Measurements from ENCODE around the gene TNIK. TPM values are rescaled to one million over a fixed set of nuclear protein-coding genes. Genes with fewer than 3 reads are reported as not detected.

Gene TNIK
- total RNA-seq, 4 donors from 2014 or later = 32.9 to 41.7 (median 38.0) TPM

DNA sequence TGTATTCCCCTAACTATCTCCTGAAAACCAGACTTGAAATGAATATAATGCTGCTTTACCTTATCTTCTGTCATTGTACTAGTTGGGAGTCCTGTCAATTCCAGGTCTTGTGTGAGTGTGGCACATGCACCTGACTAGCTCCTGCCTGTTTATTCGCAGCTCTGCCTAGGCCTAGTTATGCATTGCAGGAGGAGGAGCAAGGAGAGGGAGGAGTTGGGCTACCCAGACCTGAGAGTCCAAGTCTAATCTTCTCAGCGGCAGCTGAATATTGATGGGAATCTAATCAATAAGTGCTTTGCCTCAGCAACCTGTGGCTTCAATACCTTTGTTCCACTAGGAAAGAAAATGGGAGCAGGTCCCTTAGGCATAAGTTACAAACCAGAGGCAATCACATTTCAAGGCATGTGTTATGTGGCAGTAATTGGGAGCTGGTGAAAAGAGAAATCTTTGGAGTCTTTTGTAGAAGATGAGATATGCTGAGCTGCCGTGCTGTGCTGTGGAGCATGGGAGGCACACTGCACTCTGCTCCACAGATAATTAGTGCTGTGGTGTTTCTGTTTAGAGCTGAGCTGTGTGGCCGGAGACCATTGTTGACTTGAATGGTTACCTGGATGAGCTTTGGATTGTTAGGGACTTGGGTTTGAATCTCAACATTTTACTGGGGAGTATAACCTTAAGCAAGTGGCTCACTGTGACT lies 433.5 kb downstream of the TNIK start, which contains the start of gene SLC2A2:
Gene SLC2A2, minus strand, starts transcription at position 124 of the 697 bp plus-strand sequence. Its CDS starts 50 bp downstream, at position 74.
- no peak for TF ChIP-seq EP300 (IDR thresholded peaks at IDR 0.05)
- no peak for TF ChIP-seq POLR2A (IDR thresholded peaks at IDR 0.05)
- TF ChIP-seq, protein P1, sequence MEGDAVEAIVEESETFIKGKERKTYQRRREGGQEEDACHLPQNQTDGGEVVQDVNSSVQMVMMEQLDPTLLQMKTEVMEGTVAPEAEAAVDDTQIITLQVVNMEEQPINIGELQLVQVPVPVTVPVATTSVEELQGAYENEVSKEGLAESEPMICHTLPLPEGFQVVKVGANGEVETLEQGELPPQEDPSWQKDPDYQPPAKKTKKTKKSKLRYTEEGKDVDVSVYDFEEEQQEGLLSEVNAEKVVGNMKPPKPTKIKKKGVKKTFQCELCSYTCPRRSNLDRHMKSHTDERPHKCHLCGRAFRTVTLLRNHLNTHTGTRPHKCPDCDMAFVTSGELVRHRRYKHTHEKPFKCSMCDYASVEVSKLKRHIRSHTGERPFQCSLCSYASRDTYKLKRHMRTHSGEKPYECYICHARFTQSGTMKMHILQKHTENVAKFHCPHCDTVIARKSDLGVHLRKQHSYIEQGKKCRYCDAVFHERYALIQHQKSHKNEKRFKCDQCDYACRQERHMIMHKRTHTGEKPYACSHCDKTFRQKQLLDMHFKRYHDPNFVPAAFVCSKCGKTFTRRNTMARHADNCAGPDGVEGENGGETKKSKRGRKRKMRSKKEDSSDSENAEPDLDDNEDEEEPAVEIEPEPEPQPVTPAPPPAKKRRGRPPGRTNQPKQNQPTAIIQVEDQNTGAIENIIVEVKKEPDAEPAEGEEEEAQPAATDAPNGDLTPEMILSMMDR (IDR thresholded peaks at IDR 0.05) = no peak
- no peak for TF ChIP-seq POLR2AphosphoS5 (IDR thresholded peaks at IDR 0.05)

DNA sequence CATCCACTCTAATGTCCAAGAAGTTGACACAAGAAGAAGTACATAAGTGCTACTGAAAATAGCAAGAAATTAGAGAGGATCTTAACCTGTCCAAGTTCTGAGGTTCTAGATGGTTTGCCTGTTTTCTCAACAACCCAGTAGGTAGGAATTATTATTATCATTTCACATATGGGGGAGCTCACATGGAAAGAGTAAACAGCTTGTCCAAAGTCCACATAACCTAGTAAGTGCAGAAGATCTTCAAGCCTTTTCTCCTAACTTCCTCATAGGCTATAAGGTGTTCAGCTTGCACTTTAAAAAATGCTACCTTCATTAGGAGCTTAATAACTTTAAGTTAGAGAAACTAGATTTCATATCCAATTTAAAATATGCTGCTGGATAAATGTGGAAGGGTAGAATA lies 436.6 kb downstream of the TNIK start:
- Histone ChIP-seq H3K36me3 (no peaks in the 10 kb centered on the region), H3K9me3 (no peaks in the 10 kb centered on the region), H3K4me1 (peaks cover 0 to 6% (median 4%) of the 10 kb centered on the region in 3 donors), H3K4me3 (no peak overlapping the region), H3K27me3 (peaks cover 6% of the 10 kb centered on the region), H3K27ac (no peak overlapping the region)
- TF ChIP-seq, protein P1 (IDR thresholded peaks at IDR 0.05) = no peak
- no peak for TF ChIP-seq EP300 (IDR thresholded peaks at IDR 0.05)
- TF ChIP-seq POLR2A (IDR thresholded peaks at IDR 0.05) = no peak
- TF ChIP-seq POLR2AphosphoS5 (IDR thresholded peaks at IDR 0.05) = no peak
- ATAC-seq = no peak

More for the DNA sequence above, 433.5 kb downstream of the TNIK start, which contains the start of gene SLC2A2:
- Histone ChIP-seq H3K27ac (no peak within 1 kb of the TSS), H3K27me3 (peaks cover 6% of the 10 kb centered on the region), H3K4me3 (no peak within 1 kb of the TSS), H3K36me3 (no peaks in the 10 kb centered on the region), H3K9me3 (no peaks in the 10 kb centered on the region), H3K4me1 (peaks cover 0 to 16% (median 8%) of the 10 kb centered on the region in 3 donors)
- no peak for ATAC-seq
- 90 to 100% methylated on average over 3 of the region's 4 CpGs for WGBS, 2 donors (ENCODE audit: low coverage in 1 of 2)

DNA sequence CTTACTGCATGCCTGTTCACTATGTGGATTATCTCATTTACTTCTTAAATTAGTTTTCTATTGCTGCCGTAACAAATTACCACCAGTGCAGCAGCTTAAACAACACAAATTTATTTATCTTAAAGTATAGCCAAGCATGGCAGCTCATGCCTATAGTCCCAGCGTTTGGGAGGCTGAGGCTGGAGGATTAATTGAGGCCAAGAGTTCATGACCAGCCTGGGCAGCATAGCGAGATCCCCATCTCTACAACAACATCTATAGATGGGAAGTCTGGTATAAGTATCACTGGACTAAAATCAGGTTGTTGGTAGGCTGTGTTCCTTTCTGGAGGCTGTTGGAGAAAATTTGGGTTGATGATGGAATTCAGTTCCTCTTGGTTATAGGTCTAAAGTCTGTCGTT lies 438.8 kb downstream of the TNIK start:
- TF ChIP-seq POLR2A (IDR thresholded peaks at IDR 0.05) = no peak
- TF ChIP-seq EP300 (IDR thresholded peaks at IDR 0.05) = no peak
- TF ChIP-seq, protein P1 (IDR thresholded peaks at IDR 0.05) = no peak
- TF ChIP-seq POLR2AphosphoS5 (IDR thresholded peaks at IDR 0.05) = no peak
- ATAC-seq = no peak
- Histone ChIP-seq H3K36me3 (no peaks in the 10 kb centered on the region), H3K9me3 (no peaks in the 10 kb centered on the region), H3K27me3 (no peaks in the 10 kb centered on the region), H3K4me1 (no peaks in the 10 kb centered on the region), H3K27ac (no peak overlapping the region), H3K4me3 (no peak overlapping the region)
- 66 to 76% methylated on average over 3 to 4 of the region's 4 CpGs for WGBS, 2 donors (ENCODE audit: low coverage in 1 of 2)

DNA sequence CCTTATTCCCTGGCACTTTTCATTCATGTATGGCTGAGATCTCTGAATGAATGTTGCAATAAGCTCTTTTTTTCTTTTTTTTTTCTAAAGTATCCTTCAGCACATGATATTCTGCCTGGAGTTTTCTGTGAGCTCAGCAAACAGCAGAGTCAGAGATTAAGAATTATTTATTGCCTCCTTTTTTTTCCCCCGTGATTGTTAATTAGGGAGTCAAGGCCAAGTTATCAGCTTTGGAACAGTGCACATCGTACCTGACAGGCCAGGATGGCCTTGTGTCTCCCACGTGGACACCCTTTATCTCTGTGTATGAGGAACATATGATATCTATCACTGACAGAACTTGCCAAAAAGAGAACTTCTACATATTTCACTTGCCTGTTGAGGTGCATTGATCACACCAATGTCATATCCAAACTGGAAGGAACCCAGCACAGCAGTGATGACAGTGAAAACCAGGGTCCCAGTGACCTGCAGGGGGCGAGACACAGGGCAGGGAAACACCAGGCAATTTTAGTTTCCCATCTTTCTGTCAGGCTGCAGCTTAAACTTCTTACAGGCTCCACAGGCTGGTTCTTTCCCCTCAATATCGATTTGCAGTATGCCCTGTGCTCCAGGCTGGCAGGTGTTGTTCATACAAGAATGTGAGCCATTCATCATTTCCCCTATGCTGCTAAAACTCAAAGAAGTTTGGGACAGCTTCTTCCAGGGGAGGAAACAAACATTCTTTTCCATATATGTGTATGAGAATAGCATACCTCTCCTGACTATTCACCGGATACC lies 441.9 kb downstream of the TNIK start:
- WGBS, 2 donors (ENCODE audit: low coverage in 1 of 2) = 25 to 60% methylated on average over 5 to 6 of the region's 6 CpGs
- ATAC-seq = no peak
- H3K9me3 ChIP-seq = no peaks in the 10 kb centered on the region
- H3K27me3 ChIP-seq = no peaks in the 10 kb centered on the region
- TF ChIP-seq, protein P1 (IDR thresholded peaks at IDR 0.05) = no peak
- TF ChIP-seq EP300 (IDR thresholded peaks at IDR 0.05) (no peak), POLR2A (IDR thresholded peaks at IDR 0.05) (no peak), POLR2AphosphoS5 (IDR thresholded peaks at IDR 0.05) (no peak)
- no peak overlapping the region for H3K27ac ChIP-seq
- no peak overlapping the region for H3K4me3 ChIP-seq
- H3K36me3 ChIP-seq = no peaks in the 10 kb centered on the region
- H3K4me1 ChIP-seq = no peaks in the 10 kb centered on the region

Measured in gastroesophageal sphincter (tissue), 4 donors.